Stimulated activated naive CD4-positive, alpha-beta T cell treated with Interleukin-2 at 50 U/mL for 16 hours (primary cell): ENCODE results near the gene ATP2A3.

Experiments
- DNase-seq: peaks from one replicate; lab custom pipeline; 2025; lab: John Stamatoyannopoulos, UW

ATP2A3 gene

DNA sequence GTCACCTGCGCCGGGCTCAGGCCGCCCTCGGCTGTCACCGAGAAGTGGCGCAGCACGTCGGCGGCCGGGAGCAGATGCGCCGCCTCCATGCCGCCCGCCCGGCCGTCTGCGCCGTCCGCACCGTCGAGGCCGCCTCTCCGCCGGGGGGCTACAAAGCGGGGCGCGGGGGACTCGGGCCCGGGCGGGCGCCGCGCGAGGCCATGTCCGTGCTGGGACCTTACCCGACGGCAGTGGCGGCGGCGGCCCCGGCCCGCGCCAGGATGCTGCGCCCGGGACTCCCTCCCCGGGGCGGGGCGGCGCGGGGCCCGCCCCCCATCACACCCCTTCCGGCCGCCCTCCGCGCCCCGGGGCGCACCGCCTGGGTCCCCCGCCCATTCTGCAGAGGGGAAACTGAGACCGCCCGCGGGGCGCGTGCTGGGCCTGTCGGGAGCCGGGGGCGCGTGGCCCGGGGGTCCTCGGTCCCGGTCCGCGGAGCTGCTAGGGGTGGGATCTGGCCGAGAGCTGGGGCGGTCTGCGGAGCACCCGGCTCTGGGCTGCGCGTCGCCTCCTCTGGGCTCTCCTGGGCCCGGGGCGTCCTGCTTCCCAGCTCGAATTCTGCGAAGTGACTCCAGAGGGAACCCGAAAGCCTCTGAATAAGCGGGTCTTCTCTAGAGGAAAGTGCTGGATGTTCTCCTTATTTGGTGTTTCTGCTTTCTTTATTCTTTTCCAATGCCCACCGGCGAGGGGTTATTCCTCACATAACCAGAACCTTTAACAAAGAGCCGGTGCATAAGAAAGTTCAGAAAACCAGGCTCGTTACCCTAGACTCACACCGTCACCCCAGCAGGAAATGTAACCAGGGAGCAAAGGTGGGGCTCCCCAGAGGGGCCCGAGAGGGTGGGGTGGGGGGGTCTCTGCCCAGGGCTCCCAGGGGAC, at the start of gene ATP2A3:
ATP2A3 (minus strand) TSS at position 235 of the 915 bp plus-strand sequence; CDS start at position 89, 146 bp downstream.
- DNase-seq: peak; percentile 47

DNA sequence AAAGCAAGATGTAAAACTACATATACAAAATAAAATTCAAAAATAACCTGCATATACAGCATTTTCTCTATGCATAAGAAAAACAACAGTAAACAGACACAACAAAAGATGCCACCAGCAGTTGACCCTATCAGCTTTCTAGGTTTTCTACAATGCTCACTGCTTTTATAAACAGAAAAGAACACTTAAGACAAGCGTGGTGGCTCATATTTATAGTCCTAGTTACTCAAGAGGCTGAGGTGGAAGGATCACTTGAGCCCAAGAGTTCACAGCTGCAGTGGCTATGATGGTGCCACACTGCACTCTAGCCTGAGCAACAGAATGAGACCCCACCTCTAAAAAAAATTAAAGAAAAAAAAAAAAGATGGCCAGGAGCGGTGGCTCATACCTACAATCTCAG, 46.5 kb upstream of the ATP2A3 start:
- DNase-seq: no peak

DNA sequence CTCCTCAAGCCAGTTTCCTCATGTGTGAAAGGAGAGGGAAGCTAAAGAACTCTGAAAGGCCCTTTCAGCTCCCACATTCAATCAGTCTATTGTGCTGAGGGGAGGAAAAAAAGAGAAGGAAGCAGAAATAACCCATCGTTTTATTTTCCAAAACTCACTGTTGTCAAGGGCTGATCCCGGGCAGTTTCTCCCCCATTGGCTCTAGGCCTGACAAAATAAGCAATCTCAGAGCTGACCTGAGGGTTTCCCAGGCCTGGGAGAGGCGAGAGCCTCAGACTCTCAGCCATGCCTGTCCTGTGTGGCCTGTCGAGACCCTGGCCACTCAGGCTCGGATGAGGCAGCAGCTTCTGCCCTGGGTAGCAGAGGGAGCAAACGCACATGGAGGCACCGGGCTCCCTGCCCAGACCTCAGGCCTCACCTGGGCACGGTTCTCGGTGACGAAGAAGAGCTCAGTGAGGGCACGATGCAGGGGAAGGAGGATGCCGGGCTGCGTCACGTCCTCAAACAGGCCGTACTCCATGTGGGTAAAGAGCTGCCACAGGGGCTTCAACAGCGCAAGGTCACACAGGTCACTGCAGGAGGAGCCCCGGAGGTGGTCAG, 45.0 kb upstream of the ATP2A3 start:
- no peak for DNase-seq

DNA sequence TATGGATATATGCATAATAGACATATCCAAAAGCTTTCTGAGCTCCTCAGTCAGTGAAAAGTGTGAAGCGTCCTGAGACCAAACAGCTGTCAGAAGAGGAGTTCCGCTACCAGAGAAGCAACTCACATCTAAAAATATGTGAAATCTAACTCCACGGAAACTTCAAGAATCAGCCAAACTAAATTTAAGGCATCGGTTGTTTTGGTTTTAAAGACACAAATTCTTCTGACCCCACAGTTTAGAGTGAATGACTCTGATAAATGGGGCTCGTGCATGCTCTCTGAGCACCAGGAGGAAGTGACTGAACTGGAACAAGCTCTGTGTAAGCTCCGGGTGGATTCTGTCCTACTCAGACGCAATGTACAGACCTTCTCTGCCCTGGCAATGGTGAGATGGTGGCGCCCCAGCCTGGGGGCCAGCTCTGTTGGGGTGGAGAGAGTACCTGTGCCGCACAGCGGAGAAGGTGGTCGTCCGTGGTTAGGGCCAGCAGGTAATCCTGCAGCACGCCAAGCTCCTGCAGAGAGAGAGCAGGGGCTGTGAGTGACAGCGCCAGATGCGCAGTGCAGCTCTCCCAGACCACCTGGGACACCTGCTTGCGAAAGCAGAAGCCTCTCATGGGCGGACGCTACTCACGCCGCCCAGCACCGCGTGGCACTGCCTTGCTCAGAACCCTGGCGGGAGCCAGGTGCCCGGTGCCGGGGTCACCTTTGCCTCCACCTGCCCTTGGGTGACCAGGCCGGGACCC, 44.4 kb upstream of the ATP2A3 start:
- no peak for DNase-seq

DNA sequence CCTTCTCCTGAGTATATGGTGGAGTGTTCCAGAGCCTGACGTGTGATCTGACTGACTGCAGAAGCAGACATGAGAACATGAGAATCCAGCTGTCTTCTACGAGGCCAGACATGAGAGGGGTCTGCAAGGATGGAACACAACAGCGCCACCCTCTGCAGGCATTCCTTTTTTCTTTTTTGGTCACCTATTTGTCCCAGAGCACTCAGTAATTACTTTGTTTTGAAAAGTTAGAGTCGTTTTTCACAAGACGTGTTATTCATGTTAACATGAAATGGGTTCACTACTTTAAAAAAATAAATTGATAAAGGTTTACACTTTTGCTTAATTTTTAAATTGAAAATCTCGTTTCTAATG, 43.8 kb upstream of the ATP2A3 start:
- no peak for DNase-seq

DNA sequence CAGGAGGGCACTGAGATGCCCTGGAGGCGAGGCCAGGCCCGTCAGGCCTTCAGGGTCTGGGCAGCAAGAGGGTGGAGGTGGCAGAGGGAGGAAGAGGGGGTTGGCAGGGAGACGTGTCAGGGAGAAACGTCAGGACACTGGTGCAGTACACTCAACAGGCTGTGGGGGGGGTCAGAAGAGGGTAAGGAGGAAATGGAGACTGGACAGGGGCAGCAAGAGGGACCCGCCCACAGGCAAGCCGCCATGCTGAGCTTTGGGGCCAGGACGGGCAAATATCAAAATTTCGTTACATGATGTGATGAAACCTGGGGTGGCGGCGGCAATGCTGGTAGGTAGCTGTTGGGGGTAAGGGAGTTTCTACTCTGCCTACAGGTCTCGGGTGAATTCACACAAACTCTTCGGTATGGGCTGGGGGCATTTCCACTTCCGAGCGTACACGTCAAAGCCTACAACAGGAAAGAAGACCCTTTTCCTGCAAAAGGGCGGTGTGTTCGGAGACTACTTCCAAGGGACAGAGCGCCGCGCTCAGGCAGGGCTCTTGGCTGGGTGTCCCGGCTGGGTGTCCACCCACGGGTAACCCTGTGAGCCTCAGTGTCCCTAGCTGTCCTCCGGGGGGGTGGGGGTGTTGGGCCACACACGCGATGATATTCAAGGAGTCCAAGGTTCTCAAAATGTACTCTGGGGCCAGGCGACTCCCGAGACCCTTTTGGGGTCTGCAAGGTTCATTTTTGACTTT, 43.3 kb upstream of the ATP2A3 start:
- DNase-seq: no peak

DNA sequence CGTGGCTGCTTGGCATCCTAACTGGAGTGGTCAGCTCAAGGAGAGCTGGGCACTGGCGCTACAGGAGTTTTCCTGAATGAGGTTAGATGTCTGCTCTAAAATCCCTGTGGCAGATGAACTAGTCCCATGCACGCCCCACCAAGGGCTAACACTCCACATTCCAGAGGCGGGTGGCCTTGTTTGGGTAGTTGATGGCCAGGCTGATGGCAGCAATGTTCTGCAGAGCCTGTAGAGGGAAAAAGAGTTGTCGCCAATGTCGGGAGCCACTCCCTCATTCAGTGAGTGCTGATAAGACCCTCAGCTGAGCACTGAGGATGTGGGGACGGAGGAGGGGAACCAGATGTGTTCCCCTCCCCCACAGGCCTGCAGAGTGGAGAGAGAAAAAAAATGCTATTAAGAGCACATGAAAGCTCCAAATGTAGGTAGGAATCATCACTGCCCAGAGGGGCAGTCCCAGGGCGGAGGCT, 42.5 kb upstream of the ATP2A3 start:
- no peak for DNase-seq

DNA sequence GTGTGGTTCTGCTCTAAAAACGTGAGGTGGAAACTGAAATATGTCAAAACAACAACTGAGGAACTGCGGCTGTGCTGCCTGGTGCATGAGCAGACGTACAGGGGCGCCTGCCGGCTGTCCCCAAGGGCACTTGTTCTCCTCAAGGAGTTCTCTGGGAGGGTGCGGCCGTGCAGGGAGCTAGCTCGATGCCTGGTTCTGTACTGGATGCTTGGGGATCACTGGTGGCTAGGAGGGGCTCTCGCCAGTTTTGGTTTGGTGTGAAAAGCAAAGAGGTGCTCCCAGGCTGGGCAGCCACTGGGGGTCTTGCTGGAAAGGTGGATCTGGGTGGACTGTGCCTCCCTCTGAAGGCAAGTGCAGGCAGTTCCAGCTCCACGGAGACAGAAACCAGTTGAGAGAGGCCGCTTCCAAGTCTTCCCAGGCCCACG, 41.9 kb upstream of the ATP2A3 start:
- no peak for DNase-seq

DNA sequence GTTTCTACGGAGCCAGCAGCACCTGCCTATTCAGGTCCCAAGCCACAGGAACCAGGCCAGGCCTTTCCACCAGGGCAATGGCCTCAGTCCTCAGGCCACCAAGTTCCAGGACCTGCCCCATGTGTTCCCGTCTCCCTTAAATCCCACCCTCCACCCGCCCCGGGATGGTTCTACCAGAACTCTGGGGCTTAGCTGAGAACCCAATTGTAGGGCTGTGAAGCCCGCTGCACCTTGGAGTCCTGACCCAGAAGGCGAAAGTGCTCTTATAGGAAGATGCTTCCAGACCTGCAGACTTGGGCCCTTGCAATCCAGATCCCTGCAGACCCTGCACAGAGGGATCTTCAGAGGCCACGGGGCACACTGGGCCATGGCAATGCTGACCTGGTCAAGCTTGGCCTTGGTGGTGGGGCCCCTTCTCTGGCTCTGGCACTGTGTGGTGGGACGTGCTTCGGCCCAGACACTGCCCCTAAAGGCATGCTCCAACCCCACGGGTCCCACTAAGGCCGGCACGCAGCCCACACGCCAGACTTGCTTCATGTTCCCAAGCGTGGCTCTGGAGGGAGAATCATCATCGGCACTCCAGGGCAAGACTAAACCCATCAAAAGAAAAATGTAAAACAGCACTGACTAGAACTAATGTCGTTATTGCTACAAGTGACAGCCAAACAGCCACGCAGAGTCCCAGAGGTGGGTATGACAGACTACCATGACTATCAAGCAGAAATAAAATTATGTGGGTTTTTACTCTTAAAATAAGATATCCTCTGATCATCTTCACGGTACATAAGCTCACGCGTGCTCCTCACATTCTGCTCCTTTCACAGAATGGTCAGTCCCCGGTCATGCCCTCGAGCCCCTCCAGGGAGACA, 41.3 kb upstream of the ATP2A3 start:
- no peak for DNase-seq

DNA sequence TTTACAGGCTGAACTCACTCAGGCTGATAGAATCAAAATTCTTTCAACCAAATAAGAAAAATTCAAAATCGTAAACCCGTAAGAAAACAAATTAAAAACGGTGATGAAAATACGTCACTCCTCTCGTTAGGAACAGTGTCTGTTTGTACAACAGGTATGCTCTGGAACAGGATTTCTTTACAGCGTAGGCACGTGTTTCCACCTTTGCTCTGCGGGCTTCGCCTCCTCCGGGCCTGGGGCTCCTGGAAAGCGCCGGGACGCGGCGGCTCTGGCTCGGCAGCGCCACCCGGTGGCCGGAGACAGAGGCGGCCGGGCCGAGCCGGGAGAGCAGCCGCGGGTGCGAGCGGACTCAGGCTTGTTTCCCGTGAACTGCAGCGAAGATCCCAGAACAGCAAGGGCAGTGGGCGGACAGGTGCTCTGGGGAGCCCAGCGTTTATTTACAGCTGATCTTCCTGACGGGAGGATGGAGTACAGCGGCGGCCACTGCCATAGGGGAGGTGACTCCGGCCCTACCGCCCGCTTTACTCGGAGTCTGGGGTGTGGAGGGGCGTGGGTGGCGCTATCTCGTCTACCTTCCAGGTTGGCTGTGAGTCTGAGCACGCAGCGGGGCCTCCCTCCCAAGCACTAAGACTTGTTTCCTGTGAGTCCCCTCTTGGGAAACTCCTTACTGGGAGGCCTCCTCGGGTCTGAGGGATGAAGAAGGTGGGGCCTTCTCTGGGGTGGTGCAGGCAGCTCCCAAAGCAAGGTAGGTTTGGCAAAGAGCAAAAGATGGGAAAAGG, 40.5 kb upstream of the ATP2A3 start:
- peak; percentile 6 for DNase-seq

DNA sequence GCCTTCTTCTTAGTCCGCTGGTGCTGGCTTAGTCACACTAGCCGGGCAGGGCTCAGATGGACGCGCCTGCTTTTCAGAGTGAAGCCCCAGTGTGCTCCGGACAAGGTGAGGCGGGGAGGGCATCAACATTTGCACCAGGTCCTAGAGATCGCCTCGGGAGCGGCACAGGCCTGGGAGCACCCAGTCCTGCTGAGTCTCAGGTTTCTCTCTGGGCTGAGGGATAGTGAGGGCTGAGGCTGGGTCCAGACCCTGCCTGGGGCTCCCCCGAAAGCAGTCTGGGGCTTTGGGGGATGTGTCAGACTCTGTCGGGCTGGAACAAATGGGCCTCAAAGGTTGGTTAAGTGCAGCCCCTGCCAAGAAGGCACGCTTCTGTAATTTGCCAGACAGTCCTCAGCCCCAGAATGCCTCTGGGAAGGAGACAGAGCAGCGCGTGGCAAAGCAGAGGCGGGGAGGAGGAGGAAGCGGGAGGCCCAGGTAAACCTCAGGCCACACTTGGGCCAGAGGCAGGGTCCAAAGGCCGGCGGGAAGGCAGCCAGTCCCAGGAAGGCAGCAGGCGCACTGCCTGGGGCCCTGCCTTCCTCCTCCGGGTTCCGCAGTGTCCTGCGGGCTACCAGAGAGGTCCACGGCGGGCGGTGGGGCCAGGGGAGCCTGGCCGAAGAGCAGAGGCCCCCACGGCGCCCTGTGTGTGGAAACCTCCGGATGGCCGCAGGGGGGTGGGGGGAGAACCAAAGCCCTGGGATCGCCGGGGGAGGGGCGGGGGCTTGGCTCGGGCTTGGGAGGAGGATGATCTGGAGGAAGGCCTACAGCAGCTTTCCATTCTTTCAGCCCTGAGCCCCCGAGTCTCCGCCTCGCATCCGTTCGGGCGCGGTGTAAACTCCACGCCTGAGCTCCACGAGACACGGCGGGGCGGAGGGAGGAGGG, 39.5 kb upstream of the ATP2A3 start:
- DNase-seq: no peak

DNA sequence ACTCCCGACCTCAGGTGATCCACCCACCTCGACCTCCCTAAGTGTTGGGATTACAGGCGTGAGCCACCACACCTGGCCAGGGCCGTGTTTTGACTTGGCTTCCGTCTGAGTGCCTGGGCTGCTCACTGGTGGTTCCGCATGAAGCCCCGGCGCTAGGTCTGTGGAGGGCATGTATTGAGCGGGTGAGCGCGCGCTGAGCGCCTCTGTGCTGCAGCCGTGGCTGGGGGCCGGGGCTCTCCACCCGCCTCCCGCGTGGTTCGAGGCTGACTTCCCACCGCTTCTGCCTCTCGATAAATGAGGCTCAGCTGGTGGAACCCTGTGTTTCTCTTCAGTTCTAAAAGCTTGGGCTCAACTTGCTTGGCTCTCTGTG, 38.9 kb upstream of the ATP2A3 start:
- DNase-seq: no peak

DNA sequence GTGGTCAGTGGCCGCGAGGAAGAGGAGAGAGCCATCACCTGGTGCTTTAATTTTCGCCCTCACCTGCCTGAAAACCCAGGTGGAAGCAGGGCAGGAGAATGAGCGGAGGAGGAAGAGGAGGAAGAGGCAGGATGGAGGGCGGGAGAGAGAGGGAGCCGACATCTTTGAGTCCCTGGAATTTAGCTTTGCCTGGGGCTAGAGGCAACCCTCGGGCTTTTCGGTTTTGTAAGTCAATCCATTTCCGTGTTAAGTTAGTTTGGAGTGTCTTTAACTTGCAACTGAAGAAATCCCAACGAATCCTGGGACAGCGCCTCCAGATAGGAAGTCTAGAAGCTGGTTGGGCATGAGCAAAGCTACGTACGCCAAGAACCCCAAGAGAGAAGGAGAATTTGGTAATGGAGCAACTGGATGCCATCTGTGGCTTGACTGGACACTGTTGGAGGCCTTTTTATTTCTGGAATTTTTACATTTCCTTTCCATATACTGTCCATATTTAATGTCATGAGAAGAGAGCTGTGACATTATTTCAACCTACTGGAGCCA, 36.9 kb upstream of the ATP2A3 start:
- no peak for DNase-seq

DNA sequence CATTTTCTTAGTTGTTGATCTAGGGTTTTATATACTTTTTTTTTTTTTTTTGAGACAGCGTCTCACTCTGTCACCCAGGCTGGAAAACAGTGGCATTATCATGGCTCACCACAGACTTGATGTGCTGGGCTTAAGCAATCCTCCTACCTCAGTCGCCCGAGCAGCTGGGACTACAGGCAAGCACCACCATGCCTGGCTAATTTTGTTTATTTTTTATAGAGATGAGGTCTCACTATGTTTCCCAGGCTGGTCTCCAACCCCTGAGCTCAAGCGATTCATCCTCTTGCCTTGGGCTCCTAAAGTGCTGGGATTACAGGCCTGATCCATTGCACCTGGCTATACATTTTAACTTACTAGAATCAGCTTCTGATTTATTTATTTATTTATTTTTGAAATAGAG, 34.2 kb upstream of the ATP2A3 start:
- DNase-seq: no peak

DNA sequence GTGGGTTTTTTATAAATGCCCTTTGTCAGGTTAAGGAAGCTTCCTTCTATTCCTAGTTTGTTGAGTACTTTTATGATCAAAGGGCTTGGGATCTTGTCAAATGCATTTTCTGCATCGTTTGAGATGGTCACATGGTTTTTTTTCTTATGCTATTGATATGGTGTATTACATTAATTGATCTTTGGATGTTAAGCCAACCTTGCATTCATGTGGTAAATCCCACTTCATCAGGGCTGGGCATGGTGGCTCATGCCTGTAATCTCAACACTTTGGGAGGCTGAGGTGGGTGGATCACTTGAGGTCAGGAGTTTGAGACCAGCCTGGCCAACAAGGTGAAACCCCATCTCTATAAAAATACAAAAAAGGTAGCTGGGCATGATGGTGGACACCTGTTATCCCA, 30.8 kb upstream of the ATP2A3 start:
- no peak for DNase-seq

DNA sequence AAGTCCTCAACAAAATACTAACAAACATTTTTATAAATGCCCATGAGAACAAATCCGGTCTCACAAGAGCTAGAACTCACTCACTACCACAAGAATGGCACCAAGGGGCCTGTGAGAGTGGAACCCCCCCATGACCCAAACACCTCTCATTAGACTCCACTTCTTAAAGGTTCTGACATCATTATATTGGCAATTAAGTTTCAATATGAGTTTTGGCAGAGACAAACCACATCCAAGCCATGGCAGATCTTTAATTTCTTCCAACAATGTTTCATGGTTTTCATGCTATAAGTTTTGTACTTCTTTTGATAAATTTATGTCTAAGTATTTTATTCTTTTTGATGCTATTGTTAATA, 30.0 kb upstream of the ATP2A3 start:
- no peak for DNase-seq

DNA sequence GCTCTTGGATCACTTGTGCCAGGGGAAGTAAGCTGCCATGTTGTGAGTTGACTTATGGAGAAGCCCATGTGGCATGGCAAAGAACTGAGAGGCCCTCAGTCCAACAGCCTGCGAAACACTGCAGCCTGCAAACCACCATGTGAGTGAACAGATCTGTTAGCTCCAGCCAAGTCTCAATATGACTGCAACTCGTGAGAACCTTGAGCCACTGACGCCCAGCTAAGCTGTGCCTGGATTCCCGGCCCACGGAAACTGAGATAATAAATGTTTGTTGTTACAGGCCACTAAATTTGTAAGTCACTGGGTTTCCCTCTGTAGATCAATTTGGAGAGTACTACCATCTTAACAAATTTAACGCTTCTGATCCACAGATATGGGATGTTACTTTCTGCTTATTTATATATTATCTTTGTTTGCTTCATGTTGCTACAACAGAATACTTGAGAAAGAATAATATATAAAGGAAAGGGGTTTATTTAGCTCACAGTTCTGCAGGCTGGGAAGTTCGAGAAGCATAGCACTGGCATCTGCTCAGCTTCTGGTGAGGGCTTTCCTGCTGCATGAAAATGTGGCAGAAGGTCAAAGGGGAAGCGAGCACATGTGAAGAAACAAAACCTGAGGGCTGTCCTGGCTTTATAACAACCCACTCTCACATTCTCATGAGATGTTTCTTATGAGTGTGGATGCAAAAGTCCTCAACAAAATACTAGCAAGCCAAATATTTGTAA, 29.4 kb upstream of the ATP2A3 start:
- no peak for DNase-seq

DNA sequence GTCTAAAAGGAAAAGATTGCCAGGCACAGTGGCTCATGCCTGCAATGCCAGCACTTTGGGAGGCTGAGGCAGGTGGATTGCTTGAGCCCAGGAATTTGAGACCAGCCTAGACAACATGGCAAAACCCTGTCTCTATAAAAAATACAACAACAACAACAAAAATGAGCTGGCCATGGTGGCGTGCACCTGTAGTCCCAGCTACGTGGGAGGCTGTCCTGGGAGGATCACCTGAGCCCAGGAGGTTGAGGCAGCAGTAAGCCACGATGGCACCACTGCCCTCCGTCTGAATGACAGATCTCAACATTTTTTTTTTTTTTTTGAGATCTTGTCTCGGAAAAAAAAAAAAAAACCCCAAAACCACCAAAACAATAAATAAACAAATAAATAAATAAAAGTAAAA, 28.1 kb upstream of the ATP2A3 start:
- DNase-seq: no peak
